Natural killer cell (primary cell): ENCODE data around the gene FOXO1. TPM values are rescaled to one million over a fixed set of nuclear protein-coding genes. Genes with fewer than 3 reads are reported as not detected.

ENCODE experiments used
- ATAC-seq, 3 donors: fragments of 150-1000 bp in 2 of 3; fragments of 200-7000 bp in 1 of 3; cut with Tn5 transposase; 1 replicate in 1 of 3; 2 replicates in 2 of 3; pipeline ENCODE4 v1.10.0; 2021; ENCODE audit warnings: mild to moderate bottlenecking in 2 of 3, moderate library complexity in 2 of 3
- DNase-seq, 2 donors: peaks; one replicate each; pipeline versions ENCODE4 v3.0.0 to v3.0.0-alpha.2; 2013 to 2021; ENCODE audit warnings: mixed read lengths in 1 of 2
- H3K27ac ChIP-seq: one replicate; pipeline ENCODE4 v1.5.1; 2013; ENCODE audit warnings: mild to moderate bottlenecking, low read length
- H3K27me3 ChIP-seq: one replicate; pipeline ENCODE4 v1.6.1; 2013; ENCODE audit warnings: low read length; ENCODE audit not compliant: control insufficient read depth, insufficient read depth
- H3K36me3 ChIP-seq: one replicate; pipeline ENCODE4 v1.6.1; 2013; ENCODE audit warnings: low read length; ENCODE audit not compliant: control insufficient read depth, insufficient read depth
- H3K4me1 ChIP-seq: one replicate; pipeline ENCODE4 v1.6.1; 2013; ENCODE audit warnings: low read length; ENCODE audit not compliant: control insufficient read depth, insufficient read depth
- H3K4me3 ChIP-seq: one replicate; pipeline ENCODE4 v1.5.1; 2013; ENCODE audit warnings: low read length
- H3K9me3 ChIP-seq: one replicate; pipeline ENCODE4 v1.6.1; 2013; ENCODE audit warnings: low read length; ENCODE audit not compliant: control insufficient read depth, insufficient read depth
- H3K27ac Mint-ChIP-seq, 2 donors: one replicate each; pipeline ENCODE4 v1.8.0; 2022; ENCODE audit warnings: mild to moderate bottlenecking in 2 of 2, mixed read lengths in 2 of 2, moderate library complexity in 1 of 2
- H3K27me3 Mint-ChIP-seq, 2 donors: one replicate each; pipeline ENCODE4 v1.8.0; 2022; ENCODE audit warnings: low read depth in 2 of 2, mixed read lengths in 2 of 2
- H3K36me3 Mint-ChIP-seq: one replicate; pipeline ENCODE4 v1.8.0; 2022; ENCODE audit warnings: mixed read lengths
- H3K4me1 Mint-ChIP-seq, 2 donors: one replicate each; pipeline ENCODE4 v1.8.0; 2022; ENCODE audit warnings: mixed read lengths in 2 of 2
- H3K4me3 Mint-ChIP-seq: one replicate; pipeline ENCODE4 v1.8.0; 2022; ENCODE audit warnings: mild to moderate bottlenecking, moderate library complexity, mixed read lengths
- H3K9me3 Mint-ChIP-seq, 2 donors: one replicate each; pipeline ENCODE4 v1.8.0; 2022; ENCODE audit warnings: mixed read lengths in 2 of 2
- WGBS: methylation state at CpG from one replicate; pipeline ENCODE4 v1.1.7; 2013; ENCODE audit warnings: missing lambda C conversion rate; ENCODE audit not compliant: insufficient coverage; 5-methylcytosine and 5-hydroxymethylcytosine counted together
- intact Hi-C: fragments of 100-400 bp; cut with micrococcal nuclease; formaldehyde crosslinking; loops from one replicate; pipeline ENCODE4 v1.14.2; 2022
- total RNA-seq, 4 donors: library from RNA; stranded (reverse); fragments of 120-200 nt in 1 of 4; gene quantifications; one replicate each; pipeline versions ENCODE4 v1.2.3 to v1.2.4, GENCODE V29; 2013 to 2022
- TF ChIP-seq, protein P1 (sequence below): fragments of 200-600 bp; IDR thresholded peaks from one replicate; pipeline ENCODE4 v1.8.0; 2022; ENCODE audit warnings: antibody characterized with exemption

The FOXO1 gene
- total RNA-seq, 3 donors from 2014 or later (not counting 1 experiment from before 2014, with no cell fraction given), result 23.9 to 29.8 (median 27.6) TPM

DNA sequence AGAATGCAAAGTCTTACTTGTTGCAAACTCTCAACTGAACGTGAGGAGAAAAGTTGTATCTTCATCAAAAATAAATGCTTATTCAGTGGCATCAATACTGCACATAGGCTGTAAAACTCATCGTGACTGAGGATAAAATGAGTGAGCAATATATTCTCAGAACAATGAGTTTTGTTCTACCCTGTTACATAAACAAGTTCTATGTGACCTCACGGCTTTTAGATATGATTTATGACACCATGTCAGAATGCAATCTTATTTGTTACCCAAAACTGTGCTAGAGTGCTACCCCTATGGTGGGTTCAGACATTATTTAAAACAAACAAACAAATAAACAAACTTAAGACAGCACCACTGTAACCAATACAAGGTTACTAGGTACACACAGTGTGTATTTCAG lies 55.4 kb downstream of the FOXO1 start:
- H3K27me3 ChIP-seq, result no peaks in the 10 kb centered on the region
- DNase-seq (no peak), ATAC-seq (no peak)
- Mint-ChIP-seq H3K9me3 (no peaks in the 10 kb centered on the region), H3K36me3 (no peaks in the 10 kb centered on the region), H3K27me3 (no peaks in the 10 kb centered on the region), H3K4me1 (peaks cover 31 to 51% of the 10 kb centered on the region in 2 donors), H3K27ac (peak overlapping the region in 1 of 2 donors; percentile 99), H3K4me3 (no peak overlapping the region)
- no peaks in the 10 kb centered on the region for H3K36me3 ChIP-seq
- 85% methylated on average over 3 of the region's 3 CpGs for WGBS
- no peak overlapping the region for H3K4me3 ChIP-seq
- TF ChIP-seq, protein P1, sequence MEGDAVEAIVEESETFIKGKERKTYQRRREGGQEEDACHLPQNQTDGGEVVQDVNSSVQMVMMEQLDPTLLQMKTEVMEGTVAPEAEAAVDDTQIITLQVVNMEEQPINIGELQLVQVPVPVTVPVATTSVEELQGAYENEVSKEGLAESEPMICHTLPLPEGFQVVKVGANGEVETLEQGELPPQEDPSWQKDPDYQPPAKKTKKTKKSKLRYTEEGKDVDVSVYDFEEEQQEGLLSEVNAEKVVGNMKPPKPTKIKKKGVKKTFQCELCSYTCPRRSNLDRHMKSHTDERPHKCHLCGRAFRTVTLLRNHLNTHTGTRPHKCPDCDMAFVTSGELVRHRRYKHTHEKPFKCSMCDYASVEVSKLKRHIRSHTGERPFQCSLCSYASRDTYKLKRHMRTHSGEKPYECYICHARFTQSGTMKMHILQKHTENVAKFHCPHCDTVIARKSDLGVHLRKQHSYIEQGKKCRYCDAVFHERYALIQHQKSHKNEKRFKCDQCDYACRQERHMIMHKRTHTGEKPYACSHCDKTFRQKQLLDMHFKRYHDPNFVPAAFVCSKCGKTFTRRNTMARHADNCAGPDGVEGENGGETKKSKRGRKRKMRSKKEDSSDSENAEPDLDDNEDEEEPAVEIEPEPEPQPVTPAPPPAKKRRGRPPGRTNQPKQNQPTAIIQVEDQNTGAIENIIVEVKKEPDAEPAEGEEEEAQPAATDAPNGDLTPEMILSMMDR, result no peak
- intact Hi-C loops, result no loop called here
- H3K4me1 ChIP-seq, result peaks cover 35% of the 10 kb centered on the region
- H3K9me3 ChIP-seq, result no peaks in the 10 kb centered on the region
- H3K27ac ChIP-seq, result peak overlapping the region; percentile 98

DNA sequence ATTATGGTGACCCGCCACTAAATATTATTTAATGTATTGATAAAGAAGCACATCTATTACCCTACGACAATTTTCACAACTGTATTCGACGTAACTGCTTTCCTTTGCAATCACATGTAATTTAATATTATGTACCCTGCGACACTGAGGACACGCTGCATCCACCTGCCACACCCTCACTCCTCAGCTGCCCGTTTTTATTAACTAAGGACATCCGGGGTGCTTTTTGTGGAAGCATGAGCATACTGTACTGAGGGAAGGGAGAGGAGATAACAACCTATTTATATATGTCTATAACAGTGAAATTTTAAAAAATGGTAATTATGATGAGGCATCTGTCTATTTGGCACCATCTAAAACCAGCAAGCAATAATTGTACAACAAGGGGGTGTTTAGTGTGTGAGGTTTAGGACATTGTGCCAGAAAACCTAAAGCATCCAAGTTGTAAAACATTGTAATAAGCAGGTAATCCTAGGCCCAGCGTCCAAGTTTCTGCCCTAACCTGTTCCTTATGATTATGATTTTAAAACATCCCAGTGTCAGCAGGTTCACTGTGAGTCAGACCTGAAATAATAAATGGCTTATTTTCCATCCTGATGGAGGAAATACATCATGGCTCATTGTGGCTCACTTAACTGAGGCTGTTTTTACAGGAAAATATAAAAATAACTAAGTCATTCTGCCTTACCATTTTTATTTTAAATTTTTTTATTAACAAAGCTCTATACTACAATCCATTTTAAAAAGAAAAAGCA lies 56.3 kb downstream of the FOXO1 start:
- H3K4me1 ChIP-seq, result peaks cover 34% of the 10 kb centered on the region
- no peak for ATAC-seq
- no peaks in the 10 kb centered on the region for H3K9me3 ChIP-seq
- no peaks in the 10 kb centered on the region for H3K36me3 ChIP-seq
- Mint-ChIP-seq H3K4me3 (no peak overlapping the region), H3K27me3 (no peaks in the 10 kb centered on the region), H3K27ac (no peak overlapping the region), H3K36me3 (no peaks in the 10 kb centered on the region), H3K4me1 (peaks cover 35 to 49% of the 10 kb centered on the region in 2 donors), H3K9me3 (no peaks in the 10 kb centered on the region)
- TF ChIP-seq, protein P1, result no peak
- no peak overlapping the region for H3K4me3 ChIP-seq
- WGBS, result 98% methylated on average over 6 of the region's 9 CpGs
- H3K27ac ChIP-seq, result no peak overlapping the region
- DNase-seq, result no peak
- intact Hi-C loops, result no loop called here
- no peaks in the 10 kb centered on the region for H3K27me3 ChIP-seq

DNA sequence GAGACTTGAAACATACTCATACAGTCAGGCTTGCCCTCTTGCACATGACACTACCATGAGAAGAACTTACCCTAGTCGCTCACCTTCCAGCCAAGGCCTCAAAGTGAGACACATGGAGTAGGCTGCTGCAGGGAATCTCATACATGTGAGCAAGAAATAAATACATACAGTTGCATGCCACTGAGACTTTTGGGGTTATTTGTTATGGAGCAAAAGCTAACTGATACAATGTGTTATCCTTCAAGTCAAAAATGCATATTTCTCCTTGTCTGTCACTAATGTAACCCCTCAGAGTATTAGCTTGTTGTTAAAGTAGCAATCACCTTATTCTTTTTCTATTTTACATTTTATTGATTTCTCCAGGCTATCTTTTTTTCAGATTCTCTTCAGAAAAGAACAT lies 58.1 kb downstream of the FOXO1 start:
- Histone ChIP-seq H3K4me3 (no peak overlapping the region), H3K9me3 (no peaks in the 10 kb centered on the region), H3K4me1 (peaks cover 16% of the 10 kb centered on the region), H3K27ac (no peak overlapping the region), H3K36me3 (no peaks in the 10 kb centered on the region), H3K27me3 (no peaks in the 10 kb centered on the region)
- WGBS, result no CpG with 5 or more reads among the region's 1 CpG
- Mint-ChIP-seq H3K27me3 (no peaks in the 10 kb centered on the region), H3K36me3 (no peaks in the 10 kb centered on the region), H3K27ac (no peak overlapping the region), H3K4me1 (peaks cover 19 to 43% of the 10 kb centered on the region in 2 donors), H3K9me3 (no peaks in the 10 kb centered on the region), H3K4me3 (no peak overlapping the region)
- intact Hi-C loops, result no loop called here
- ATAC-seq, result no peak
- TF ChIP-seq, protein P1, result no peak
- DNase-seq, result no peak

DNA sequence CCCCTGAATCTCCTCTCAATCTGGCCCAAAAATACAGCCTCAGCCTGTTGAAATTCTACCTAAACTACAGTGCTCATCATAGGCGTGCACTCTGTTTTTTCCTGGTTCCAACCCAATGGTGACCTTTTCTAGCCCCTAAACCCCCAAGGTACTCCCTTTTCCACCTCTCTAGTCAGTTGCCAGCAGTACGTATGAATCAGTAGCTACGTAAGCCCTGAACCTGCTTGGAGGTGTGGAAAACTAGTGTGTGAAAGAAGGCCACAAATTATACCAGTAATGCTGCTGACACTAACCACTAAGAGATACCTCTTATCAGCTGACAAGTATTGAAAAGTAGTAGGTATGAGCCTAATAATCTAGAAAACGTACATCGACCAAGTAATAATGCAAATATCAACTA lies 60.9 kb downstream of the FOXO1 start:
- peaks cover 4 to 28% of the 10 kb centered on the region in 2 donors for H3K4me1 Mint-ChIP-seq
- ATAC-seq, result no peak
- H3K27me3 Mint-ChIP-seq, result no peaks in the 10 kb centered on the region
- no peak for DNase-seq
- no peaks in the 10 kb centered on the region for H3K27me3 ChIP-seq
- no peaks in the 10 kb centered on the region for H3K36me3 ChIP-seq
- H3K27ac ChIP-seq, result no peak overlapping the region
- no peak overlapping the region for H3K4me3 ChIP-seq
- H3K27ac Mint-ChIP-seq, result peak overlapping the region in 1 of 2 donors; percentile 47
- intact Hi-C loops, result no loop called here
- 77% methylated on average over 1 of the region's 5 CpGs for WGBS
- no peaks in the 10 kb centered on the region for H3K9me3 Mint-ChIP-seq
- no peaks in the 10 kb centered on the region for H3K9me3 ChIP-seq
- H3K4me1 ChIP-seq, result no peaks in the 10 kb centered on the region
- H3K36me3 Mint-ChIP-seq, result no peaks in the 10 kb centered on the region
- H3K4me3 Mint-ChIP-seq, result no peak overlapping the region
- TF ChIP-seq, protein P1, result no peak
